NCI-H1105 (cell line): Measurements from ENCODE around the gene PEX19.

Source experiments
- DNase-seq: peaks from one replicate; lab custom pipeline; 2025; lab: John Stamatoyannopoulos, UW

The PEX19 gene

GRCh38 chr1:160237558-160237957 is 47.4 kb downstream of the PEX19 start:
- no peak for DNase-seq

- no peak for DNase-seq
Measured at GRCh38 chr1:160236806-160237205, 48.1 kb downstream of the PEX19 start.

- no peak for DNase-seq
Measured at GRCh38 chr1:160232911-160233310, 52.0 kb downstream of the PEX19 start.

GRCh38 chr1:160228431-160228830 is 56.5 kb downstream of the PEX19 start:
- DNase-seq: no peak

GRCh38 chr1:160227561-160227960 is 57.4 kb downstream of the PEX19 start:
- DNase-seq: no peak

- no peak for DNase-seq
Measured at GRCh38 chr1:160227034-160227433, 57.9 kb downstream of the PEX19 start.
